ENCODE results near the gene KBTBD6.

KBTBD6 gene

DNA sequence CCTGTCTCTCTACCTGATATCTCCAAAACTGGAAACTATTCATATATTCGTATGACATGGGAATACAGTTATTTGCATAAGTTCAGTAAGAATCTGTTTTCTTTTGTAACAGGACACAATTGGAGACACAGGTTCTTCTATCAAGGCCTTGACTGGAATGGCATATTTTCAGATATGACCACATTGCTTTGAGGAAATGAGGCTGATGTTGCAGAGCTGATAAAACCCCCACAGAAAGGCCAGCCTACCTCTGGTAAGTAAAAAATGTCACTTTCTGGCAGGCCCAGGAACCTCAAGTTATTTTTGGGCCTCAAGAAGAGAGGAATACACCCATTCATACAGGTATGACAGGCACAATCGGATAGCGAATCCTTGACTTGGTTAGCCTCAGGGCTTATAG, 29.5 kb upstream of the KBTBD6 start:
- DNase-seq (ENCODE audit: low read depth), result no peak
- TF ChIP-seq, protein P1, sequence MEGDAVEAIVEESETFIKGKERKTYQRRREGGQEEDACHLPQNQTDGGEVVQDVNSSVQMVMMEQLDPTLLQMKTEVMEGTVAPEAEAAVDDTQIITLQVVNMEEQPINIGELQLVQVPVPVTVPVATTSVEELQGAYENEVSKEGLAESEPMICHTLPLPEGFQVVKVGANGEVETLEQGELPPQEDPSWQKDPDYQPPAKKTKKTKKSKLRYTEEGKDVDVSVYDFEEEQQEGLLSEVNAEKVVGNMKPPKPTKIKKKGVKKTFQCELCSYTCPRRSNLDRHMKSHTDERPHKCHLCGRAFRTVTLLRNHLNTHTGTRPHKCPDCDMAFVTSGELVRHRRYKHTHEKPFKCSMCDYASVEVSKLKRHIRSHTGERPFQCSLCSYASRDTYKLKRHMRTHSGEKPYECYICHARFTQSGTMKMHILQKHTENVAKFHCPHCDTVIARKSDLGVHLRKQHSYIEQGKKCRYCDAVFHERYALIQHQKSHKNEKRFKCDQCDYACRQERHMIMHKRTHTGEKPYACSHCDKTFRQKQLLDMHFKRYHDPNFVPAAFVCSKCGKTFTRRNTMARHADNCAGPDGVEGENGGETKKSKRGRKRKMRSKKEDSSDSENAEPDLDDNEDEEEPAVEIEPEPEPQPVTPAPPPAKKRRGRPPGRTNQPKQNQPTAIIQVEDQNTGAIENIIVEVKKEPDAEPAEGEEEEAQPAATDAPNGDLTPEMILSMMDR (IDR thresholded peaks at IDR 0.05; ENCODE audit: low read depth, low read length), result no peak
- no peak for TF ChIP-seq POLR2A (IDR thresholded peaks at IDR 0.05; ENCODE audit: extremely low read depth, insufficient read length)
- TF ChIP-seq MYC (IDR thresholded peaks at IDR 0.05; ENCODE audit: low read depth, low read length), result no peak
- TF ChIP-seq MAX (IDR thresholded peaks at IDR 0.05; ENCODE audit: low read depth, low read length), result no peak
- H3K4me3 ChIP-seq (ENCODE audit: low read depth, low read length), result no peak overlapping the region

DNA sequence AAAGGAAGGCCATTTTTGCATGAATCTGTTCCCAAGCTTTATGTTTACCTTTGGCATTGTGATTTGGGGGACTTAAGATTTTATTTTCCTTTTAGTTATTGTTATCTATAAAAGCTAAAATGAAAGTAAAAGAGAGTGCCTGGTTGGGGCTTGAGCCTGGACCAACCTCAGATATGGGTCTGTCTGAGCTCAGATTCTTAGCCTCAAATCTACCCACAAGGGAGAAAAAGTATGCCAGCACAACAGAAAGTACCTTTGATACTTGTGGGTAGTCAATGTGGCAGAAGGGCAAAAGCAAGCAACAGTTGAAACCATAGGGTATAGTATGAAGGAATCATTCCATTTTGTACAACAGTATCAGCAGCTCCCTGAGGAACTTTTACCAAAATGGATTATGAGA, 26.6 kb upstream of the KBTBD6 start:
- no peak overlapping the region for H3K4me3 ChIP-seq (ENCODE audit: low read depth, low read length)
- DNase-seq (ENCODE audit: low read depth), result no peak
- TF ChIP-seq MAX (IDR thresholded peaks at IDR 0.05; ENCODE audit: low read depth, low read length) (no peak), MYC (IDR thresholded peaks at IDR 0.05; ENCODE audit: low read depth, low read length) (no peak)
- TF ChIP-seq, protein P1 (IDR thresholded peaks at IDR 0.05; ENCODE audit: low read depth, low read length), result no peak

DNA sequence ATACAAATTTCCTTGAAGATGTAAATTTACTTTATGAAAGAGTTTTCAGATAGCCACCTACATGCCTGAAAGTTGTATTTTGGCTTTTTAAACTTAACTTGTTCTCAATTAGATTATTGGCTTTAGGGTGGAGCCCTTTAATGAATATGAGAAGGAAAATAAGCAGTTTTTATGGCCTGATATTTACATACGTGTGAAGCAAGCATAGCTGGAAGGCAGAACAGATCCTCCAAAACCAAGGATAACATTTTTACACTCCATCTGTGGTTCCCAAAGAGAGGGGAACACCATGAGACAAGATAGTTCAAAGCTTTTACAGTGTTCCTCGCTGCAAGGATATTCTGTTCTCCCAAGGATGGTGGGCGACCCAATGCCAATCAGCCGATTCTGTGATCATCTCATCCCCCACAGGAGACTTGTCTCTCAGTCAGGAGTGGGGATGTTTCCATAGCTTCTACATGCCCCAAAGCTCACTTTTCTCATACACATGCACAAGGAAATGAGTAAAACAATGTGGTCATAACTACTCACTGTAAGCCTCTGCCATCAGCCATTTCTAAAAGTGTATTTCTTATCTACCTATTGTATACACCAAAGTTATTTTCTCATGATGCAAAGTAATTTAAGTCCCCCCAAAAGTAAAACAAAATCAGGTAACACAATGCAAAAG, 24.6 kb upstream of the KBTBD6 start:
- TF ChIP-seq MAX (IDR thresholded peaks at IDR 0.05; ENCODE audit: low read depth, low read length) (no peak), MYC (IDR thresholded peaks at IDR 0.05; ENCODE audit: low read depth, low read length) (no peak), POLR2A (IDR thresholded peaks at IDR 0.05; ENCODE audit: extremely low read depth, insufficient read length) (no peak)
- TF ChIP-seq, protein P1 (IDR thresholded peaks at IDR 0.05; ENCODE audit: low read depth, low read length), result no peak
- H3K4me3 ChIP-seq (ENCODE audit: low read depth, low read length), result no peak overlapping the region
- no peak for DNase-seq (ENCODE audit: low read depth)

DNA sequence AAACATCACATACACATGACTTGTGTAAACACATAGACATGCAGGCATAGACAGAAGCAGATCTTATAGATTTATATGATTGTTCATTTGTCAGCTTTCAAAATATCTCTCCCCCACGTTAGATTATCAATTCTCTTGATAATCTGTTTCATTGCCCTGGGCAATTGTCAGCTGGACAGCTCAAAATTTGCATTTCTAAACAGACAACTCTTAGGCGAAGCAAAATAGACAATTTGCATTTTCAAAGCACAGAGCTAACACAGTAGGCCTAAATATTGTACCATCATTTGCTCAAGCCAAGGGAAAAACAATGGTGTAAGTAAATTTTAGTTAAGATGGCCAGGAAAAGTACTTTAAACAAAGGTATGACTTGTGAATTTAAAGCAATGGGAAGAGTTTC, 24.0 kb upstream of the KBTBD6 start:
- TF ChIP-seq, protein P1 (IDR thresholded peaks at IDR 0.05; ENCODE audit: low read depth, low read length), result no peak
- TF ChIP-seq MAX (IDR thresholded peaks at IDR 0.05; ENCODE audit: low read depth, low read length), result no peak
- DNase-seq (ENCODE audit: low read depth), result no peak
- H3K4me3 ChIP-seq (ENCODE audit: low read depth, low read length), result no peak overlapping the region

DNA sequence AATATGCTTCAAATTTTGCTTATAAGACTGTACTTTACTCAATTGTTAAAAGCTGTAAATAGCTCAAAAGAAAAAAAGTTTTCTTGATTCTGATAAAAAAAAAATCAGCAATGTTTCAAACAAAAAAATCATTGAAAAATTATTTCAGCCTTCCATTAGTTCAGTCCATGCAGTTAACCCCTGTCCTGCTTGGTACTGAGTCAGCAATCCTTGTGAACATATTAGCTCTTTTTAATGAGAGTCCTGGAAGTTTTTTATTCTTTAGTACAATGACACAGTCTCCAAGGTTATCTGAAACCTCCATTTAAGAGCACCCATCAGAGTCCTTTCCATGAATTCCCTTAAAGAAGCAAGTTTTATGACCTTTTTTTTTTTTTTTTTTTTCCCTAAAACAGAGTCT, 21.4 kb upstream of the KBTBD6 start:
- no peak overlapping the region for H3K4me3 ChIP-seq (ENCODE audit: low read depth, low read length)
- no peak for TF ChIP-seq MYC (IDR thresholded peaks at IDR 0.05; ENCODE audit: low read depth, low read length)
- TF ChIP-seq MAX (IDR thresholded peaks at IDR 0.05; ENCODE audit: low read depth, low read length), result no peak
- no peak for TF ChIP-seq POLR2A (IDR thresholded peaks at IDR 0.05; ENCODE audit: extremely low read depth, insufficient read length)
- TF ChIP-seq, protein P1 (IDR thresholded peaks at IDR 0.05; ENCODE audit: low read depth, low read length), result no peak
- no peak for DNase-seq (ENCODE audit: low read depth)

DNA sequence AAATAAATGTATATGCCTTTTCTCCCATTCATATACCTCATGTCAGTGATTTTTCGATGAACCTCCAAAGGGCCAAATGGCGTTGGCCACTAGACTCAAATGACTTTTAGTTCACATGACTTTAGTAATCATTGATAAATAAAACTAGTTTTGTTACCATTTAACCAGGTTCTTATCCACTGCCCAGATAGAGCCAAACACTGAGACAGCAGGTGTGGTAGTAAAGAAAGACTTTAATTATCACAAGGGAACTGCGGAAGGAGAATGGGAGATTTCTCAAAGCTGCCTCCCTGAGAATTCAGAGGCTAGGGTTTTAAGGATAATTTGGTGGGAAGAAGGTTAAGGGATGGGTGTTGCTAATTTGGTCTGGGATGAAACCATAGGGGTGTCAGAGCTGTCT, 19.4 kb upstream of the KBTBD6 start:
- DNase-seq (ENCODE audit: low read depth), result no peak
- H3K4me3 ChIP-seq (ENCODE audit: low read depth, low read length), result no peak overlapping the region
- no peak for TF ChIP-seq POLR2A (IDR thresholded peaks at IDR 0.05; ENCODE audit: extremely low read depth, insufficient read length)
- TF ChIP-seq MYC (IDR thresholded peaks at IDR 0.05; ENCODE audit: low read depth, low read length), result no peak
- TF ChIP-seq, protein P1 (IDR thresholded peaks at IDR 0.05; ENCODE audit: low read depth, low read length), result no peak
- TF ChIP-seq MAX (IDR thresholded peaks at IDR 0.05; ENCODE audit: low read depth, low read length), result no peak
